Measurements from ENCODE around the gene LRMDA. TPM values are rescaled to one million over a fixed set of nuclear protein-coding genes. Genes with fewer than 3 reads are reported as not detected.

LRMDA gene
- total and polyA plus RNA-seq, 3 experiments from 2014 or later: not detected

DNA sequence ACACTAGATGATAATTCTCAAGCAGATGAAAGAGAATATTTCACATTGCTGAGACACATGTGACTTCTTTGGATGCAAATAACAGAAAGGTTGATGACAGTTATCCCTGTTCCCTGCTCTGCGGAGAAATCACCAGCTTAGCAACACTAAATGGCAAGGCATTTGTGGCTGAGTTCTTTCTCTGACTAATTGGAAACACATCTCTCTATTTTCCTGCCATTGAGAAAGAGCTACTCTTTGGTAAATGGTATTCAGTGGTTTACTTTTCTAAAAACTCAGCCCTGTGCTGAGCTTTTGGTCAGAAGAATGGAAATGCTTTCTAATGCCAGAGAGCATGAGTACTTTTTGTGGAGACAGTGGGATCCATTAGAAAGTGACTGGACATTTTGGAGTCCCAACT is 771.4 kb downstream of the LRMDA start:
- H3K27ac Mint-ChIP-seq: no peak overlapping the region
- Histone ChIP-seq H3K4me3 (ENCODE audit: low read length) (no peak overlapping the region), H3K4me1 (ENCODE audit: insufficient read depth, low read length) (no peaks in the 10 kb centered on the region), H3K27me3 (ENCODE audit: insufficient read depth, low read length, poor library complexity, severe bottlenecking) (no peaks in the 10 kb centered on the region), H3K27ac (ENCODE audit: low read depth, low read length) (no peak overlapping the region), H3K36me3 (ENCODE audit: insufficient read depth, low read length) (no peaks in the 10 kb centered on the region), H3K9me3 (ENCODE audit: low read length) (no peaks in the 10 kb centered on the region)
- no peaks in the 10 kb centered on the region for H3K4me1 Mint-ChIP-seq
- H3K4me3 Mint-ChIP-seq: no peak overlapping the region
- no peaks in the 10 kb centered on the region for H3K27me3 Mint-ChIP-seq
- H3K9me3 Mint-ChIP-seq: peaks cover 0 to 4% (median 2%) of the 10 kb centered on the region in 5 donors
- ChIA-PET CTCF (no interaction called here), POLR2A (no interaction called here)
- H3K36me3 Mint-ChIP-seq: peaks cover 0 to 1% (median 0%) of the 10 kb centered on the region in 3 donors
- DNase-seq: no peak

DNA sequence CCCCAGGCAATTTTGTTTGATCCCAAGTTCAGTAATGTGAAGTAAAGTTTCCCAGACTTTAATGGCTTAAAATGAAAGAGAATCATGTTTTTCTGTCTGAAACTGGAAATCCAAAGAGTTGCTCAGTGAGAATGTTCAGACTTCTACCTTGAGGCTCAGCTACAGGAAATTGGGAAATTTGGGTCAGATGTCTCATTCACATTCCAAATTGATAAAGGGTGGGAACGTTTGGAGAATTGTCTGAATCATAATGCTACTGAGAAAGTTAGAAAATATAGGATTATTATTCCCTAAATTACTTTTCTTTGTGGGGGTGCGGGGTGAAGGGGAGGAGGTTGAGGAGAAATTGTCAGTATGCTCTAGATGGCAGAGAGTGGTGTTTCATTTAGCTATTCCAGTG is 773.9 kb downstream of the LRMDA start:
- Histone ChIP-seq H3K27me3 (ENCODE audit: insufficient read depth, low read length, poor library complexity, severe bottlenecking) (no peaks in the 10 kb centered on the region), H3K4me3 (ENCODE audit: low read length) (no peak overlapping the region), H3K4me1 (ENCODE audit: insufficient read depth, low read length) (no peaks in the 10 kb centered on the region), H3K36me3 (ENCODE audit: insufficient read depth, low read length) (no peaks in the 10 kb centered on the region), H3K9me3 (ENCODE audit: low read length) (no peaks in the 10 kb centered on the region), H3K27ac (ENCODE audit: low read depth, low read length) (no peak overlapping the region)
- POLR2A ChIA-PET: no interaction called here
- Mint-ChIP-seq H3K9me3 (peaks cover 0 to 4% (median 0%) of the 10 kb centered on the region in 5 donors), H3K36me3 (peaks cover 0 to 1% (median 0%) of the 10 kb centered on the region in 3 donors), H3K27ac (no peak overlapping the region), H3K4me1 (no peaks in the 10 kb centered on the region), H3K4me3 (no peak overlapping the region), H3K27me3 (no peaks in the 10 kb centered on the region)
- no peak for DNase-seq
- CTCF ChIA-PET: no interaction called here

DNA sequence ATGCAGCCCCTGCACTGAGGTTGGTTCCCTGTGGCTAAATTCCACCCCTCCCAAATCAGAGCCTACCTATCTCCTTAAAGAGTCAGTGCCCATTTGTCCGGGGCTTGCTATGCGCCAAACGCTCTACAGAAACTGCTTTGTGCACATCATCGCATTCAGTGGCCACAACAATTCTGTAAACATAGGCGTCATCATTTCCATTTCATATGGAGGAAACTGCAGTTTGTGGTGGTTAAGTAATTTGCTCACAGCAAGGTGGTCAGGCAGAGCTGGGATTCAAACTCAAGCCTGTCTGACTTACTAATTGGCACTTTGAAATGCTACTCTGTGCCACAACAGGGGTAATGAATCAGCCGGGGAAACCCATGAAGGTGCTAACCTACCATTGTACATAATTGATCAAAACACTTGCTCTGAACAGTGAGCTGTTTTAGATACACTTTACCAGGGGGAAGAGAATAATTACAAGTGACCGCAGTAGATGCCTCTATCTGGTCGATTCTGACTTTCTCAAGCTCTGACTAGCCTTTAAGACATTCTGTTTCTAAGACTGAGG is 775.5 kb downstream of the LRMDA start:
- H3K36me3 Mint-ChIP-seq: peaks cover 0 to 1% (median 0%) of the 10 kb centered on the region in 3 donors
- Histone ChIP-seq H3K27ac (ENCODE audit: low read depth, low read length) (no peak overlapping the region), H3K36me3 (ENCODE audit: insufficient read depth, low read length) (no peaks in the 10 kb centered on the region), H3K4me1 (ENCODE audit: insufficient read depth, low read length) (no peaks in the 10 kb centered on the region), H3K9me3 (ENCODE audit: low read length) (no peaks in the 10 kb centered on the region), H3K4me3 (ENCODE audit: low read length) (no peak overlapping the region), H3K27me3 (ENCODE audit: insufficient read depth, low read length, poor library complexity, severe bottlenecking) (no peaks in the 10 kb centered on the region)
- no peak overlapping the region for H3K4me3 Mint-ChIP-seq
- no peaks in the 10 kb centered on the region for H3K4me1 Mint-ChIP-seq
- POLR2A ChIA-PET: no interaction called here
- CTCF ChIA-PET: no interaction called here
- H3K27me3 Mint-ChIP-seq: no peaks in the 10 kb centered on the region
- H3K9me3 Mint-ChIP-seq: peaks cover 0 to 6% (median 0%) of the 10 kb centered on the region in 5 donors
- DNase-seq: no peak
- no peak overlapping the region for H3K27ac Mint-ChIP-seq

DNA sequence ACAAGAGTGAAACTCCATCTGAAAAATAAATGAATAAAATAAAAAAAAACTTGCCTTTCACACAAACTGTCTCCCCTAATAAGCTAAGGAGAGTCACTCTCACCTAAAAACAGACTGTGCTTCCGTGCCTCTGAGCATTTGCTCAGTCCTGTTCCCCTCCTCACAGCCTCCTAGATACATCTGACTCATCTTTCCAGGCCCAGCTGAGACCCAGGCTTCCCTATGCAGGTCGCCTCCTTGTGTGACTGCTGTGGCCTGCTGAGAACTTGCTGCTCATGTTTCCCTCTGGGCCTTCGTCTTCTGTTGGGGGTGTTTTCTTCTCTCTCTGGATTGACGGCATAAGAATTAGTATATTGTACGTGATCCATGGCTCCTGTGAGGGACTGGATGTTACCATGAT is 777.7 kb downstream of the LRMDA start:
- DNase-seq: no peak
- CTCF ChIA-PET: no interaction called here
- no peaks in the 10 kb centered on the region for H3K4me1 Mint-ChIP-seq
- H3K9me3 Mint-ChIP-seq: peaks cover 0 to 6% (median 0%) of the 10 kb centered on the region in 5 donors
- no peaks in the 10 kb centered on the region for H3K27me3 ChIP-seq (ENCODE audit: insufficient read depth, low read length, poor library complexity, severe bottlenecking)
- H3K4me3 ChIP-seq (ENCODE audit: low read length): no peak overlapping the region
- peaks cover 0 to 1% (median 0%) of the 10 kb centered on the region in 3 donors for H3K36me3 Mint-ChIP-seq
- H3K27ac Mint-ChIP-seq: no peak overlapping the region
- no peaks in the 10 kb centered on the region for H3K9me3 ChIP-seq (ENCODE audit: low read length)
- POLR2A ChIA-PET: no interaction called here
- no peak overlapping the region for H3K27ac ChIP-seq (ENCODE audit: low read depth, low read length)
- no peak overlapping the region for H3K4me3 Mint-ChIP-seq
- no peaks in the 10 kb centered on the region for H3K36me3 ChIP-seq (ENCODE audit: insufficient read depth, low read length)
- H3K4me1 ChIP-seq (ENCODE audit: insufficient read depth, low read length): no peaks in the 10 kb centered on the region
- H3K27me3 Mint-ChIP-seq: no peaks in the 10 kb centered on the region

DNA sequence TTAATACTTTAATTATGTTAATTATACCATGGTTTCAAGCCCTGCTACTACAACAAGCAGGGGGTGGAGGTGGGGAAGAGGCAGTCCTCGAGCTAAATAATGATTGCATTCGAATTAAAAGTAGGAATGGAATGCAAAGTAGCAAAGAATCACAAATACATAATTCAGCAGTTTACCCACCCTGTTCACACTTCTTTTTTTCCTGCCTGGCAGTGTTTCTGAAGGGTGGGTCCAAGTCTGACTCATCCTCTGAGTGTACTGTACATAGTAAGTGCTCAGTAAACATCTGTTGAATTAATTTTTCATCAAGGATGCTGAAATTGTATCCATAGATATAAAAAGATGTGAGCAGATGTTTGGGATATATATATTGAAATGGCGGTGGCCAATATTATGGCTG is 778.8 kb downstream of the LRMDA start:
- Histone ChIP-seq H3K36me3 (ENCODE audit: insufficient read depth, low read length) (no peaks in the 10 kb centered on the region), H3K27ac (ENCODE audit: low read depth, low read length) (no peak overlapping the region), H3K27me3 (ENCODE audit: insufficient read depth, low read length, poor library complexity, severe bottlenecking) (no peaks in the 10 kb centered on the region), H3K4me1 (ENCODE audit: insufficient read depth, low read length) (no peaks in the 10 kb centered on the region), H3K4me3 (ENCODE audit: low read length) (no peak overlapping the region), H3K9me3 (ENCODE audit: low read length) (no peaks in the 10 kb centered on the region)
- Mint-ChIP-seq H3K27me3 (no peaks in the 10 kb centered on the region), H3K36me3 (peaks cover 0 to 1% (median 0%) of the 10 kb centered on the region in 3 donors), H3K9me3 (peaks cover 0 to 6% (median 0%) of the 10 kb centered on the region in 5 donors), H3K27ac (no peak overlapping the region), H3K4me1 (no peaks in the 10 kb centered on the region), H3K4me3 (no peak overlapping the region)
- DNase-seq: no peak
- ChIA-PET CTCF (no interaction called here), POLR2A (no interaction called here)

DNA sequence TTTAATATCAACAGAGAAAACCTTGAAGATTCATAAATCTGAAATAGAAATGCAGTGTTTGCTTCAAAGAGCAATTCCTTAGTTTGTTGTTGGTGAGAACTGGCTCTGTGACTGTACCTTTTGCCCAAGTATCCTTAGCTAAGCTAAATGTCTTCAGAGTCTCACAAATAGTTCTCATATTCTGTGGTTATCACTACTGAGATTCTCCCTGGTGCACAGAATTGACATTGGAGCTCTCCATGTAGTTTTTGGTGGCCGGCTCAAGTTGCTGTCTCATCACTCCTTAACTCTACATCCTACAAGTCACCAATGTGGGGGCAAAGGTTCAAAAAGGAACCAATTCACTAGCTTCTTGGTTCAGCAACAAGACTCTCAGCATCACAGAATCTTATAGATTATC is 780.3 kb downstream of the LRMDA start:
- CTCF ChIA-PET: no interaction called here
- no peak for DNase-seq
- Histone ChIP-seq H3K27ac (ENCODE audit: low read depth, low read length) (no peak overlapping the region), H3K4me3 (ENCODE audit: low read length) (no peak overlapping the region), H3K9me3 (ENCODE audit: low read length) (no peaks in the 10 kb centered on the region), H3K36me3 (ENCODE audit: insufficient read depth, low read length) (no peaks in the 10 kb centered on the region), H3K27me3 (ENCODE audit: insufficient read depth, low read length, poor library complexity, severe bottlenecking) (no peaks in the 10 kb centered on the region), H3K4me1 (ENCODE audit: insufficient read depth, low read length) (no peaks in the 10 kb centered on the region)
- H3K4me1 Mint-ChIP-seq: no peaks in the 10 kb centered on the region
- H3K9me3 Mint-ChIP-seq: peaks cover 0 to 11% (median 0%) of the 10 kb centered on the region in 5 donors
- H3K27me3 Mint-ChIP-seq: no peaks in the 10 kb centered on the region
- H3K36me3 Mint-ChIP-seq: no peaks in the 10 kb centered on the region
- no peak overlapping the region for H3K27ac Mint-ChIP-seq
- H3K4me3 Mint-ChIP-seq: no peak overlapping the region
- POLR2A ChIA-PET: no interaction called here

DNA sequence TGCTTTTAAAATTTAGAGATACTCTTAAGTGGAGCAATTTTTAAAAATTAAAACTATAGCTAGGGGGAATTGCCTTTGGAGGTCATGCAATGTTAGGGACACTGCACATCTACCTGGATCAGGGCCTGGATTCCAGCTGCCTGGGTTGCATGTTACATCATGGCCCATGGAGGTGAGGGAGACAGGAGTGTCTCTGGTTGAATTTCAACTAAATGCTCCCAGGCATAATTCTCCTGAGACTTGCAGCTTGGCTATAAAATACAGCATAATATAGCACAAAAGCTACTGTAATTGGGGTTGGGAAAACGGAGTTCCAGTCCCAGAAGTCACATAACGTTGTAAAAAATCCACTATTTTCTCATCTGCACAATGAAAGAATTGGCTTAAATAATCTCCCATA is 782.5 kb downstream of the LRMDA start:
- POLR2A ChIA-PET: no interaction called here
- H3K4me3 ChIP-seq (ENCODE audit: low read length): no peak overlapping the region
- Mint-ChIP-seq H3K27ac (no peak overlapping the region), H3K27me3 (no peaks in the 10 kb centered on the region), H3K4me1 (no peaks in the 10 kb centered on the region), H3K9me3 (peaks cover 0 to 12% (median 5%) of the 10 kb centered on the region in 5 donors), H3K4me3 (no peak overlapping the region), H3K36me3 (no peaks in the 10 kb centered on the region)
- H3K9me3 ChIP-seq (ENCODE audit: low read length): no peaks in the 10 kb centered on the region
- no peak for DNase-seq
- H3K4me1 ChIP-seq (ENCODE audit: insufficient read depth, low read length): no peaks in the 10 kb centered on the region
- H3K27me3 ChIP-seq (ENCODE audit: insufficient read depth, low read length, poor library complexity, severe bottlenecking): no peaks in the 10 kb centered on the region
- CTCF ChIA-PET: no interaction called here
- no peak overlapping the region for H3K27ac ChIP-seq (ENCODE audit: low read depth, low read length)
- H3K36me3 ChIP-seq (ENCODE audit: insufficient read depth, low read length): no peaks in the 10 kb centered on the region

DNA sequence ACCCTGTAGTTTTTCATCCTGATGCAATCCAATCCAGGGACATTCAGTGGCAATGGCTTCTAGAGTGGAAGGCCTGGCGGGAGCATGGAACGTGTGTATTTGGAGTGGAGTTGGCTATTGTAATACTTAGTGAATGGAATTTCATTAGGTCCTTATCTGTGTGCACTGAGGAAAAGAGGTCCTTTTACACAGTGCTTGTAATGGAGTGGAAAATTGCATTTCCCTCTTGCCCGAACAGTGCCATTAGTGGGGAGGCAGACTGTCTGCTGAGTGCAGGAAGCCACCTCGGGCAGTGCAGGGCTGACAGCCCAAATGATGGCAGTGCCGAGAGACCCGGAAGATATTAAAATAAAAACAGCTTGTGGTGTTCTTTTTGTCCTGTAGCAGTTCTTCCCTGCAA is 786.6 kb downstream of the LRMDA start:
- no peak for DNase-seq
- H3K4me1 Mint-ChIP-seq: no peaks in the 10 kb centered on the region
- CTCF ChIA-PET: no interaction called here
- no peak overlapping the region for H3K4me3 ChIP-seq (ENCODE audit: low read length)
- H3K36me3 ChIP-seq (ENCODE audit: insufficient read depth, low read length): no peaks in the 10 kb centered on the region
- no peak overlapping the region for H3K27ac Mint-ChIP-seq
- H3K9me3 Mint-ChIP-seq: peaks cover 0 to 10% (median 5%) of the 10 kb centered on the region in 5 donors
- no peak overlapping the region for H3K4me3 Mint-ChIP-seq
- no peaks in the 10 kb centered on the region for H3K9me3 ChIP-seq (ENCODE audit: low read length)
- POLR2A ChIA-PET: no interaction called here
- no peaks in the 10 kb centered on the region for H3K27me3 Mint-ChIP-seq
- no peaks in the 10 kb centered on the region for H3K27me3 ChIP-seq (ENCODE audit: insufficient read depth, low read length, poor library complexity, severe bottlenecking)
- H3K4me1 ChIP-seq (ENCODE audit: insufficient read depth, low read length): no peaks in the 10 kb centered on the region
- H3K27ac ChIP-seq (ENCODE audit: low read depth, low read length): no peak overlapping the region
- H3K36me3 Mint-ChIP-seq: no peaks in the 10 kb centered on the region

DNA sequence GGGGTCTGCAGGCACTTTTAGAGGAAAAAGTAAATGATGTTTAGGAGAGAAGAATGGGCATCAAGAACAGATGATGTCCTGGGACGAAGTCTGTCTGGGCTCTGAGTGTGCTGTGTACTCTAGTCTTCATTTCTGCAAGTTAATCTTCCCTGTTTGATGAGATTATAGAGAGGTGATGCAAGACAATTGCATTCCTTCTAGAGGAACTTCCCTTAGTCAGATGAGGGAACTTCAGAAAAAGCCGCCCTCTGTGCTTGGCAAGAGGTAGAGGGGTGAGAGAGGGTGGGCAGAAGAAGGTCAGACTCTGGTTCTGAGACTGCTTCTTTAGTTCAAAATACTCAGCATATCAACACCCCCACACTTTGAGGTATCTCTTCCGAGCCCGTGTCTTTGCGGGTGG is 797.9 kb downstream of the LRMDA start:
- DNase-seq: no peak
- Mint-ChIP-seq H3K27ac (no peak overlapping the region), H3K4me3 (no peak overlapping the region), H3K27me3 (peaks cover 0 to 4% of the 10 kb centered on the region in 2 donors), H3K36me3 (no peaks in the 10 kb centered on the region), H3K4me1 (no peaks in the 10 kb centered on the region), H3K9me3 (peaks cover 0 to 5% (median 0%) of the 10 kb centered on the region in 5 donors)
- Histone ChIP-seq H3K27me3 (ENCODE audit: insufficient read depth, low read length, poor library complexity, severe bottlenecking) (no peaks in the 10 kb centered on the region), H3K36me3 (ENCODE audit: insufficient read depth, low read length) (no peaks in the 10 kb centered on the region), H3K4me1 (ENCODE audit: insufficient read depth, low read length) (no peaks in the 10 kb centered on the region), H3K9me3 (ENCODE audit: low read length) (no peaks in the 10 kb centered on the region), H3K4me3 (ENCODE audit: low read length) (no peak overlapping the region), H3K27ac (ENCODE audit: low read depth, low read length) (no peak overlapping the region)
- ChIA-PET CTCF (no interaction called here), POLR2A (no interaction called here)

Measured in CD8-positive, alpha-beta memory T cell (primary cell).